ENCODE data around the gene CSPG4. TPM values are rescaled to one million over a fixed set of nuclear protein-coding genes. Genes with fewer than 3 reads are reported as not detected.

Gene CSPG4
- total and polyA plus RNA-seq, 9 of the 15 experiments (the other 6 are each of a cell fraction or from before 2014, with no cell fraction given) = under 0.01 to 0.07 (median 0.04) TPM; not detected in 5

GRCh38 chr15:75727851-75728715 lies 15.4 kb upstream of the CSPG4 start (continued):
- TF ChIP-seq MYNN (IDR thresholded peaks at IDR 0.05) (0 out of 2 replicates have a peak, but pooled peaks have one; percentile 21), MYNN (CRISPR knock-in tag; IDR thresholded peaks at IDR 0.05) (no peak), SMC3 (conservative IDR thresholded peaks at IDR 0.05; ENCODE audit: insufficient read depth, low read depth, low read length) (peak; percentile 42; the same call in 1 of the 2 replicates), TAF7 (tag; IDR thresholded peaks at IDR 0.05) (no peak), ZFP36 (IDR thresholded peaks at IDR 0.05; ENCODE audit: low read depth, low read length, partially characterized antibody) (peak; percentile 68), CREB3L1 (IDR thresholded peaks at IDR 0.05; ENCODE audit: borderline replicate concordance, low read depth) (no peak), HCFC1 (IDR thresholded peaks at IDR 0.05; ENCODE audit: low read depth, low read length) (no peak), MCM7 (IDR thresholded peaks at IDR 0.05) (no peak), KDM1A (IDR thresholded peaks at IDR 0.05) (peak in 1 of 2 experiments; percentile 28; a peak in 1 of 4 replicates), NEUROD1 (IDR thresholded peaks at IDR 0.05; ENCODE audit: borderline replicate concordance, low read depth, low read length, partially characterized antibody) (no peak), HDAC2 (IDR thresholded peaks at IDR 0.05) (no peak), NCOA6 (IDR thresholded peaks at IDR 0.05) (no peak), STAG1 (CRISPR knock-in tag; IDR thresholded peaks at IDR 0.05; ENCODE audit: borderline replicate concordance) (peak; percentile 23; the same call in 1 of the 2 replicates), ZFP1 (CRISPR knock-in tag; IDR thresholded peaks at IDR 0.05) (no peak), GTF2B (IDR thresholded peaks at IDR 0.05; ENCODE audit: extremely low read depth, insufficient read length) (no peak), RAD21 (CRISPR knock-in tag; conservative IDR thresholded peaks at IDR 0.05 in 1 of 2, IDR thresholded peaks at IDR 0.05 in 1 of 2) (peak; percentile 45 to 62)
- TF ChIP-seq, protein P1, sequence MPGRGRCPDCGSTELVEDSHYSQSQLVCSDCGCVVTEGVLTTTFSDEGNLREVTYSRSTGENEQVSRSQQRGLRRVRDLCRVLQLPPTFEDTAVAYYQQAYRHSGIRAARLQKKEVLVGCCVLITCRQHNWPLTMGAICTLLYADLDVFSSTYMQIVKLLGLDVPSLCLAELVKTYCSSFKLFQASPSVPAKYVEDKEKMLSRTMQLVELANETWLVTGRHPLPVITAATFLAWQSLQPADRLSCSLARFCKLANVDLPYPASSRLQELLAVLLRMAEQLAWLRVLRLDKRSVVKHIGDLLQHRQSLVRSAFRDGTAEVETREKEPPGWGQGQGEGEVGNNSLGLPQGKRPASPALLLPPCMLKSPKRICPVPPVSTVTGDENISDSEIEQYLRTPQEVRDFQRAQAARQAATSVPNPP (IDR thresholded peaks at IDR 0.05; ENCODE audit: borderline replicate concordance, insufficient read depth, insufficient read length) = no peak
